ENCODE measurements around the gene NFYC. TPM values are rescaled to one million over a fixed set of nuclear protein-coding genes. Genes with fewer than 3 reads are reported as not detected.

NFYC gene
- total and polyA plus RNA-seq, 2 experiments from 2014 or later: 36.2 to 42.7 TPM

GRCh38 chr1:40774266-40774998 is 82.9 kb downstream of the NFYC start (continued):
- TF ChIP-seq ZNF462 (CRISPR knock-in tag; IDR thresholded peaks at IDR 0.05): peak; percentile 35; the same call in 1 of the 2 replicates

GRCh38 chr1:40776236-40777072 is 85.0 kb downstream of the NFYC start:
- Histone ChIP-seq H3F3A (replicated peaks; ENCODE audit: low read depth) (peaks cover 13% of the 10 kb centered on the region), H3K4me2 (no peak overlapping the region), H3K4me3 (no peak overlapping the region), H4K20me1 (replicated peaks; ENCODE audit: insufficient read depth) (no peaks in the 10 kb centered on the region), H3K36me3 (ENCODE audit: insufficient read depth) (0 out of 2 replicates have a peak, but pooled peaks cover 6% of the 10 kb centered on the region), H3K9me2 (ENCODE audit: insufficient read depth) (no peaks in the 10 kb centered on the region), H3K4me1 (ENCODE audit: insufficient read depth) (peaks cover 24% of the 10 kb centered on the region), H2AFZ (no peak overlapping the region), H3K27me3 (ENCODE audit: insufficient read depth) (peaks cover 10% of the 10 kb centered on the region), H3K79me2 (replicated peaks; ENCODE audit: insufficient read depth) (no peaks in the 10 kb centered on the region), H3K27ac (ENCODE audit: low read depth) (no peak overlapping the region)
- Mint-ChIP-seq H3K27ac (no peak overlapping the region), H3K9me3 (peaks cover 20% of the 10 kb centered on the region), H3K27me3 (ENCODE audit: insufficient read depth, low read depth, poor library complexity) (peaks cover 17% of the 10 kb centered on the region), H3K36me3 (ENCODE audit: low read depth) (peaks cover 46% of the 10 kb centered on the region), H3K4me3 (no peak overlapping the region), H3K4me1 (peaks cover 49% of the 10 kb centered on the region)
- DNase-seq (ENCODE audit: low spot score): no peak
- TF ChIP-seq ETS1 (IDR thresholded peaks at IDR 0.05): no peak
- no peak for TF ChIP-seq CREB1 (CRISPR knock-in tag; IDR thresholded peaks at IDR 0.05; ENCODE audit: low read depth)
- no peak for TF ChIP-seq CTCF (conservative IDR thresholded peaks at IDR 0.05; ENCODE audit: low read depth in 2 of 2)
- TF ChIP-seq ZNF331 (CRISPR knock-in tag; IDR thresholded peaks at IDR 0.05; ENCODE audit: low read depth): no peak
- TF ChIP-seq NANOG (IDR thresholded peaks at IDR 0.05; ENCODE audit: borderline replicate concordance): no peak
- no peak for TF ChIP-seq POLR2AphosphoS5 (IDR thresholded peaks at IDR 0.05; ENCODE audit: low read depth)
- no peak for TF ChIP-seq REST (IDR thresholded peaks at IDR 0.05; ENCODE audit: unreplicated experiment)
- ATAC-seq: no peak

All from GM23338 (cell line).